H1 (cell line): ENCODE measurements around the gene CHDH. TPM values are rescaled to one million over a fixed set of nuclear protein-coding genes. Genes with fewer than 3 reads are reported as not detected.

Source experiments
- CTCF ChIA-PET: fragments of 300-600 bp; sonication (Branson Sonifier 250); formaldehyde crosslinking; loops from one replicate; lab custom pipeline; 2021; ENCODE audit not compliant: partially characterized antibody; lab: Charles Lee
- POLR2A ChIA-PET: fragments of 300-600 bp; sonication (Branson Sonifier 250); formaldehyde crosslinking; loops from one replicate; lab custom pipeline; 2021; ENCODE audit warnings: inconsistent platforms; ENCODE audit not compliant: partially characterized antibody; lab: Charles Lee
- DNase-seq, 2 experiments: peaks; one replicate each; pipeline versions ENCODE4 v3.0.0 to v3.0.0-alpha.2; 2010 to 2022; ENCODE audit warnings: low spot score in 2 of 2, low read depth in 1 of 2, mixed read lengths in 1 of 2
- FAIRE-seq: peaks from 2 replicates; lab custom pipeline; 2011; peaks lifted over from hg19 to GRCh38; lab: Jason Lieb, UNC
- H2AFZ ChIP-seq: 2 replicates; pipeline ENCODE4 v1.8.1; 2012; ENCODE audit warnings: low read length, inconsistent platforms
- H2AK5ac ChIP-seq: 2 replicates; pipeline ENCODE4 v1.6.1; 2013; ENCODE audit warnings: low read depth, low read length
- H2BK120ac ChIP-seq: replicated peaks from 2 replicates; pipeline ENCODE3; 2013; ENCODE audit warnings: low read depth, low read length, inconsistent platforms
- H2BK12ac ChIP-seq: 2 replicates; pipeline ENCODE4 v1.6.1; 2013; ENCODE audit warnings: low read depth, low read length
- H2BK15ac ChIP-seq: 2 replicates; pipeline ENCODE4 v1.6.1; 2013; ENCODE audit warnings: low read length
- H2BK20ac ChIP-seq: 2 replicates; pipeline ENCODE4 v1.6.1; 2013; ENCODE audit warnings: low read length
- H2BK5ac ChIP-seq: 2 replicates; pipeline ENCODE4 v1.6.1; 2013; ENCODE audit warnings: low read depth, low read length
- H3K14ac ChIP-seq: 2 replicates; pipeline ENCODE4 v1.6.1; 2013; ENCODE audit warnings: inconsistent platforms; ENCODE audit not compliant: insufficient read length
- H3K18ac ChIP-seq: 2 replicates; pipeline ENCODE4 v1.6.1; 2013; ENCODE audit warnings: low read length; ENCODE audit errors: extremely low read depth
- H3K23ac ChIP-seq: 2 replicates; pipeline ENCODE4 v1.6.1; 2013; ENCODE audit warnings: inconsistent platforms; ENCODE audit not compliant: insufficient read length
- H3K23me2 ChIP-seq: 2 replicates; pipeline ENCODE4 v1.6.1; 2013; ENCODE audit warnings: low read depth, low read length
- H3K27ac ChIP-seq: 2 replicates; pipeline ENCODE4 v1.6.1; 2011; ENCODE audit warnings: low read depth, low read length, inconsistent platforms
- H3K27me3 ChIP-seq, 4 experiments: replicated peaks in 1 of 4; 1 replicate in 1 of 4; 2 replicates in 3 of 4; pipeline versions ENCODE4 v1.6.1 to v1.8.1; 2011 to 2013; ENCODE audit warnings: low read length in 3 of 4, mild to moderate bottlenecking in 3 of 4, inconsistent platforms in 2 of 4, mixed read lengths in 2 of 4, moderate library complexity in 1 of 4; ENCODE audit not compliant: control insufficient read depth in 3 of 4, insufficient read depth in 3 of 4; ENCODE audit errors: extremely low read depth in 1 of 4
- H3K36me3 ChIP-seq, 4 experiments: 2 replicates each; pipeline versions ENCODE4 v1.6.1 to v1.8.1; 2011 to 2013; ENCODE audit warnings: mild to moderate bottlenecking in 4 of 4, low read length in 3 of 4, moderate library complexity in 2 of 4, control low read depth in 1 of 4, inconsistent platforms in 1 of 4; ENCODE audit not compliant: insufficient read depth in 4 of 4, control insufficient read depth in 2 of 4
- H3K4ac ChIP-seq: replicated peaks from 2 replicates; pipeline ENCODE3; 2013; ENCODE audit warnings: low read length, low read depth, mixed read lengths, inconsistent platforms; ENCODE audit not compliant: insufficient read length
- H3K4me1 ChIP-seq, 4 experiments: replicated peaks in 1 of 4; 1 replicate in 1 of 4; 2 replicates in 3 of 4; pipeline versions ENCODE4 v1.6.1 to v1.8.1; 2011 to 2013; ENCODE audit warnings: low read length in 3 of 4, inconsistent platforms in 2 of 4, mixed read lengths in 1 of 4; ENCODE audit not compliant: insufficient read depth in 4 of 4, control insufficient read depth in 3 of 4
- H3K4me2 ChIP-seq, 2 experiments: 2 replicates each; pipeline versions ENCODE4 v1.6.1 to v1.8.1; 2011 to 2013; ENCODE audit warnings: low read depth in 2 of 2, low read length in 2 of 2, control low read depth in 1 of 2, inconsistent platforms in 1 of 2, mild to moderate bottlenecking in 1 of 2; ENCODE audit not compliant: insufficient read depth in 1 of 2
- H3K4me3 ChIP-seq, 4 experiments: fragments of 200-600, 300-600 bp in 1 of 4; sonication (generic), shearing (Covaris generic), sonication (Bioruptor Twin) in 1 of 4; 2 replicates each; pipeline versions ENCODE4 v1.5.1 to v1.8.1; 2011 to 2016; ENCODE audit warnings: low read length in 4 of 4, low read depth in 3 of 4, control low read depth in 2 of 4, inconsistent platforms in 2 of 4, mild to moderate bottlenecking in 2 of 4, mixed read lengths in 1 of 4, moderate library complexity in 1 of 4; ENCODE audit not compliant: insufficient read depth in 2 of 4; ENCODE audit errors: extremely low read depth in 1 of 4
- H3K56ac ChIP-seq: replicated peaks from 2 replicates; pipeline ENCODE3; 2013; ENCODE audit warnings: low read depth, mild to moderate bottlenecking, mixed read lengths, low read length, inconsistent platforms; ENCODE audit not compliant: insufficient read length
- H3K79me1 ChIP-seq: 2 replicates; pipeline ENCODE4 v1.6.1; 2013; ENCODE audit warnings: low read depth, low read length, control low read depth
- H3K79me2 ChIP-seq, 2 experiments: 2 replicates each; pipeline versions ENCODE4 v1.6.1 to v1.8.1; 2012 to 2013; ENCODE audit warnings: low read length in 2 of 2, mild to moderate bottlenecking in 2 of 2, inconsistent platforms in 1 of 2; ENCODE audit not compliant: insufficient read depth in 2 of 2, control insufficient read depth in 1 of 2
- H3K9ac ChIP-seq, 4 experiments: replicated peaks in 1 of 4; 1 replicate in 1 of 4; 2 replicates in 3 of 4; pipeline versions ENCODE4 v1.6.1 to v1.8.1; 2011 to 2013; ENCODE audit warnings: low read depth in 3 of 4, low read length in 3 of 4, control low read depth in 2 of 4, mild to moderate bottlenecking in 2 of 4, moderate library complexity in 2 of 4, inconsistent platforms in 1 of 4; ENCODE audit errors: extremely low read depth in 1 of 4
- H3K9me3 ChIP-seq, 2 experiments: 2 replicates each; pipeline versions ENCODE4 v1.6.1 to v1.8.1; 2012 to 2013; ENCODE audit warnings: mild to moderate bottlenecking in 2 of 2, moderate library complexity in 2 of 2, control low read depth in 1 of 2, inconsistent platforms in 1 of 2, low read depth in 1 of 2, low read length in 1 of 2, mixed read lengths in 1 of 2; ENCODE audit not compliant: insufficient read depth in 2 of 2
- H4K20me1 ChIP-seq, 2 experiments: replicated peaks in 1 of 2; 2 replicates each; pipeline versions ENCODE3 to v1.8.1; 2011 to 2013; ENCODE audit warnings: inconsistent platforms in 2 of 2, low read length in 2 of 2, mild to moderate bottlenecking in 1 of 2; ENCODE audit not compliant: insufficient read depth in 2 of 2, control insufficient read depth in 1 of 2
- H4K5ac ChIP-seq: 2 replicates; pipeline ENCODE4 v1.6.1; 2013; ENCODE audit warnings: low read length, low read depth, mixed read lengths, inconsistent platforms; ENCODE audit not compliant: insufficient read length
- H4K8ac ChIP-seq: 2 replicates; pipeline ENCODE4 v1.8.0; 2013; ENCODE audit warnings: mild to moderate bottlenecking, moderate library complexity, low read length, inconsistent platforms; ENCODE audit not compliant: insufficient read depth; ENCODE audit errors: extremely low read depth
- H4K91ac ChIP-seq: replicated peaks from 2 replicates; pipeline ENCODE3; 2013; ENCODE audit warnings: low read length, mixed read lengths, inconsistent platforms; ENCODE audit not compliant: insufficient read length
- BRCA1 ChIP-seq: IDR thresholded peaks from 2 replicates; pipeline ENCODE4 v1.6.1; 2012; ENCODE audit warnings: low read depth, low read length, improper control_type of control experiment
- RNF2 ChIP-seq: fragments of 200-900, 300-1000 bp; sonication (generic); IDR thresholded peaks from 2 replicates; pipeline ENCODE4 v1.7.1; 2016; ENCODE audit warnings: borderline replicate concordance, low read depth, mild to moderate bottlenecking, antibody characterized with exemption, low read length; ENCODE audit not compliant: poor library complexity, severe bottlenecking; ENCODE audit errors: missing control alignments
- SAP30 ChIP-seq: fragments of 300-600 bp; sonication (generic); IDR thresholded peaks from 2 replicates; pipeline ENCODE4 v1.7.1; 2012; ENCODE audit warnings: low read length, moderate library complexity, mild to moderate bottlenecking, inconsistent platforms; ENCODE audit not compliant: insufficient read depth, insufficient replicate concordance
- TAF1 ChIP-seq: IDR thresholded peaks from 2 replicates; pipeline ENCODE4 v1.6.1; 2011; ENCODE audit warnings: mild to moderate bottlenecking, low read depth, low read length
- TBP ChIP-seq: IDR thresholded peaks from 2 replicates; pipeline ENCODE4 v1.6.1; 2011; ENCODE audit warnings: low read depth, low read length, improper control_type of control experiment
- WGBS, 2 experiments: shearing (Covaris generic) in 1 of 2; methylation state at CpG; one replicate each; pipeline versions ENCODE4 v1.1.6 to v1.1.7; 2013 to 2015; ENCODE audit warnings: low lambda C conversion rate in 2 of 2, mixed read lengths in 2 of 2, inconsistent platforms in 1 of 2, low coverage in 1 of 2, missing lambda C conversion rate in 1 of 2; ENCODE audit not compliant: insufficient replicate concordance in 2 of 2, insufficient coverage in 1 of 2, insufficient read length in 1 of 2; ENCODE audit errors: extremely low coverage in 1 of 2, missing lambda C conversion rate in 1 of 2; 5-methylcytosine and 5-hydroxymethylcytosine counted together
- polyA plus RNA-seq, 7 experiments: library from polyadenylated mRNA; depleted of rRNA in 3 of 7; stranded (reverse) in 5 of 7; unstranded in 2 of 7; fragments of >200 nt in 5 of 7; fragments of 200-250 nt in 2 of 7; gene quantifications; 1 replicate in 5 of 7; 2 replicates in 1 of 7; 4 replicates in 1 of 7; pipeline versions ENCODE4 v1.2.1 to v1.2.3, GENCODE V29; 2011 to 2013; ENCODE audit warnings: missing spikeins in 2 of 7, mixed read lengths in 2 of 7
- total RNA-seq: library from RNA; stranded (reverse); fragmentation: NEBNext Ultra II Directional; extraction: Animal tissue kit (Norgen Biotek cat#: 25700); gene quantifications from 2 replicates; pipeline ENCODE4 v1.2.1, GENCODE V29; 2021

Gene CHDH
- total and polyA plus RNA-seq, 2 of the 8 experiments (the other 6 are each of a cell fraction or from before 2014, with no cell fraction given) = 4.9 to 10.3 TPM

- H2AK5ac ChIP-seq = no peak overlapping the region
- H2BK120ac ChIP-seq = no peak overlapping the region
- no peak overlapping the region for H3K27ac ChIP-seq
- no peak overlapping the region for H2BK20ac ChIP-seq
- no peak for DNase-seq
- no peak overlapping the region for H3K18ac ChIP-seq
- H3K9me3 ChIP-seq = no peaks in the 10 kb centered on the region
- 89% methylated on average over 23 of the region's 24 CpGs; no CpG with 5 or more reads in 1 of the 2 experiments for WGBS, 2 experiments
- H3K4ac ChIP-seq = no peak overlapping the region
- no peak overlapping the region for H3K56ac ChIP-seq
- H3K9ac ChIP-seq = no peak overlapping the region
- H2BK12ac ChIP-seq = no peak overlapping the region
- H4K8ac ChIP-seq = peak overlapping the region; percentile 38; the same call in 1 of the 2 replicates
- H3K36me3 ChIP-seq = no peaks in the 10 kb centered on the region
- H3K4me1 ChIP-seq = no peaks in the 10 kb centered on the region; a peak in 2 of 7 replicates
- H3K4me2 ChIP-seq = no peak overlapping the region
- no peak overlapping the region for H4K91ac ChIP-seq
- no peak overlapping the region for H3K14ac ChIP-seq
- H2AFZ ChIP-seq = no peak overlapping the region
- FAIRE-seq = no peak
- no peak overlapping the region for H3K23ac ChIP-seq
- H3K23me2 ChIP-seq = no peaks in the 10 kb centered on the region
- H3K79me2 ChIP-seq = no peaks in the 10 kb centered on the region
- H4K5ac ChIP-seq = no peak overlapping the region
- CTCF ChIA-PET = interaction anchor here (0.5 to 2.1 kb wide), 10 partner anchors 9 to 1147 kb away, joined by 3 to 6 read pairs (median 3); no protein-coding TSS in a partner anchor
- peaks cover 0 to 6% of the 10 kb centered on the region in 2 experiments for H4K20me1 ChIP-seq
- no peaks in the 10 kb centered on the region for H3K79me1 ChIP-seq
- POLR2A ChIA-PET = no interaction called here
- no peaks in the 10 kb centered on the region for H3K27me3 ChIP-seq
- H2BK5ac ChIP-seq = no peak overlapping the region
- no peak overlapping the region for H3K4me3 ChIP-seq
- no peak overlapping the region for H2BK15ac ChIP-seq
- TF ChIP-seq SAP30 (no peak), TAF1 (no peak), TBP (no peak), BRCA1 (no peak), RNF2 (no peak)
Measured at GRCh38 chr3:53811143-53811927, 34.9 kb downstream of the CHDH start.
